Activated T-cell treated with anti-CD3 and anti-CD28 coated beads, Interleukin-2, amount 50 U/mL, for 4 hours (primary cell): Measurements from ENCODE around the gene ABCB10. TPM values are rescaled to one million over a fixed set of nuclear protein-coding genes. Genes with fewer than 3 reads are reported as not detected.
"Not testable (repeated sequence)": the region's sequence is repeated elsewhere in the genome, so short reads cannot be mapped to it uniquely, and the experiment has no call there.

Experiments used
- ATAC-seq, 2 donors: fragments of 200-7000 bp; cut with Tn5 transposase; one replicate each; pipeline ENCODE4 v1.10.0; 2021
- DNase-seq: peaks from one replicate; pipeline ENCODE4 v3.0.0-alpha.2; 2020
- H3K27me3 Mint-ChIP-seq: one replicate; pipeline ENCODE4 v1.8.0; 2021; ENCODE audit warnings: low read depth, mixed read lengths
- H3K36me3 Mint-ChIP-seq: one replicate; pipeline ENCODE4 v1.8.0; 2022; ENCODE audit warnings: mixed read lengths; ENCODE audit not compliant: insufficient read depth
- H3K4me1 Mint-ChIP-seq: one replicate; pipeline ENCODE4 v1.8.0; 2021; ENCODE audit warnings: low read depth, mixed read lengths
- H3K4me3 Mint-ChIP-seq: one replicate; pipeline ENCODE4 v1.8.0; 2021; ENCODE audit warnings: mild to moderate bottlenecking, moderate library complexity, mixed read lengths
- H3K9me3 Mint-ChIP-seq: one replicate; pipeline ENCODE4 v1.8.0; 2021; ENCODE audit warnings: mixed read lengths
- total RNA-seq, 3 donors: library from RNA; stranded (reverse); gene quantifications; one replicate each; pipeline ENCODE4 v1.2.1, GENCODE V29; 2021

The ABCB10 gene
- total RNA-seq, 3 donors from 2014 or later, result 16.4 to 19.1 (median 16.7) TPM

DNA sequence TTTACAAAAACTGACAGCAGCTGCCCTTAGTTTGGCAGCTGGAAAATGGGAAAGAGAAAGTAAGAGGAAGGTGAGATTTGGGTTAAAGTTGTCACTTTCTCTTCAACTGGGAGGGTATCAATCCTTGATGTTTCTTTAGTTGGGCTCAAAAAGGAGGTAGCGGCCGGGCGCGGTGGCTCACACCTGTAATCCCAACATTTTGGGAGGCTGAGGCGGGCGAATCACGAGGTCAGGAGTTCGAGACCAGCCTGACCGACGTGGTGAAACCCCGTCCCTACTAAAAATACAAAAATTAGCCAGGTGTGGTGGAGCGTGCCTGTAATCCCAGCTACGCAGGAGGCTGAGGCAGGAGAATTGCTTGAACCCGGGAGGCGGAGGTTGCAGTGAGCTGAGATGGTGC lies 1.6 kb upstream of the ABCB10 start:
- H3K36me3 Mint-ChIP-seq, DNase-seq, H3K27me3 Mint-ChIP-seq, ATAC-seq, H3K4me3 Mint-ChIP-seq, H3K9me3 Mint-ChIP-seq: not testable (repeated sequence)
- H3K4me1 Mint-ChIP-seq, result peaks cover 32% of the 10 kb centered on the region

DNA sequence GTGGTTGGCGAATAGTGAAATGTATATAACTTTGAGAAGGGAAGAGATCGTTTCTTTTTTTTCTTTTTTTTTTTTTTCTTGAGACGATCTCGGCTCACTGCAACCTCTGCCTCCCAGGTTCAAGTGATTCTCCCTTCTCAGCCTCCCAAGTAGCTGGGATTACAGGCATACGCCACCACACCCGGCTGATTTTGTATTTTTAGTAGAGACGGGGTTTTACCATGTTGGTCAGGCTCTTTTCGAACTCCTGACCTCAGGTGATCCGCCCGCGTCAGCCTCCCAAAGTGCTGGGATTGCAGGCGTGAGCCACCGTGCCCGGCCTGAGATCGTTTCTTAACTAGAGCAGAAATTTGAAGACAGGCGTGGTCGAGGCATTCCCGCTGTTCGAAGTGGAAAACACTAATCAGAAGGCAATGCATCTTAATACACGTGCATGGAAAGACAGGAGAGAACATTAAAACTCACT lies 862 bp upstream of the ABCB10 start:
- not testable (repeated sequence) for ATAC-seq, H3K27me3 Mint-ChIP-seq, H3K9me3 Mint-ChIP-seq, H3K36me3 Mint-ChIP-seq, DNase-seq
- peaks cover 38% of the 10 kb centered on the region for H3K4me1 Mint-ChIP-seq
- H3K4me3 Mint-ChIP-seq, result peak overlapping the region; percentile 94

DNA sequence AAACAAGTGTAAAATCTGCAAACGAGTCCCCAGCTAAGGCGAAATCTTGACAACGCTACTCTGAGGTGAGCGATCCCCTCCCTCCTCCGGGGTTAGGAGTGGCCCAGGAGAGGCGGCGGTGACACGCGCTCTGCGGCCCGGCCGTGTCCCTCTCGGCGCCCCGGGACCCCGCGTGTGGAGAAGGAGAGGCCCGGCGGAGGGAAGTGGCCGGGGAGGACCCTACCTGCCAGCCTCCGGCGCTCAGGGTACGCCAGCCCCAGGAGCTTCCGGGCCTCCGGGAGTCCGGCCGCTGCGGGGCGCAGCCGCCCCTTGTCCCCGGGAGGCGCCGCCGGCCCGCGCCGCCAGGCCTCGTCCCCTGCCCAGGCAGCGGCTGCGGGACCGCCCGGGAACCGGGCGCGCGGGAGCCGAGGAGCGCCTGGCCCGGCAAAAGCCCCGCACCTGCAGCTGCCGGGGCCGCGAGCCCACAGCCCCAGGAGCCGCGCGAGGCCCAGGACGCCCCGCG lies 543 bp downstream of the ABCB10 start:
- Mint-ChIP-seq H3K4me1 (peaks cover 47% of the 10 kb centered on the region), H3K9me3 (no peaks in the 10 kb centered on the region), H3K36me3 (peaks cover 2% of the 10 kb centered on the region), H3K27me3 (no peaks in the 10 kb centered on the region), H3K4me3 (peak overlapping the region; percentile 86)
- DNase-seq (peak; percentile 15), ATAC-seq (peak; percentile 37 to 39)

DNA sequence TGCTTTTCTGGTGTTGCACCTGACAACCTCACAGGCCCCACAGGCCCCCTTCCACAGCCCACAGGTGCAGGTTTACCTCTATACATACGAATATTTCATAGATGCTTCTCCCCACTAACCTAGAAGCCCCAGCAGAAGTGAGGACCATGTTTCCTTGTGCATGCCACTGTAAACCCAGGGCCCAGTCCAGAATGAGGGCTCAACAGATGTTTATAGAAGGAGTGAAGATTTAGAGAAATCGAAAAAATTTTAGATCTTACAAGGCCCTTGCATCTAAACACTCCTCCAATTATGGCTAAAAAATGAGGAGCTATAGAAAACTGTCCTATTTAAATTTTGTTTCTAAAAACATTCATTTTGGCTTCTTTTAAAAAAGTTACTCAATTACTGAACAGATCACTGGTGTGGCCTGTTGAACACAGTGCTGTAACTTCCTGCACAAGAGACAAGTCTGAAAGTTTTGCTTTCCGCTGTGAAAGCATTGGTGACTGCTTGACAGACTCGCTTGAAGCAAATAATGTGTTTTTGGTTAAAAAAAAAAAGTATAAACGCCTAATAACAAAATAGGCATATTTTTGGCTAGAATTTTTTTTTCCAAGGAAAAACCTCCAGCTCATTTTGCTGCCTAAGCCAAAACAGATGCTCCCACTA lies 1.2 kb downstream of the ABCB10 start:
- ATAC-seq (no peak), DNase-seq (no peak)
- Mint-ChIP-seq H3K36me3 (peaks cover 2% of the 10 kb centered on the region), H3K4me1 (peaks cover 52% of the 10 kb centered on the region), H3K4me3 (peak overlapping the region; percentile 86), H3K9me3 (no peaks in the 10 kb centered on the region), H3K27me3 (no peaks in the 10 kb centered on the region)

DNA sequence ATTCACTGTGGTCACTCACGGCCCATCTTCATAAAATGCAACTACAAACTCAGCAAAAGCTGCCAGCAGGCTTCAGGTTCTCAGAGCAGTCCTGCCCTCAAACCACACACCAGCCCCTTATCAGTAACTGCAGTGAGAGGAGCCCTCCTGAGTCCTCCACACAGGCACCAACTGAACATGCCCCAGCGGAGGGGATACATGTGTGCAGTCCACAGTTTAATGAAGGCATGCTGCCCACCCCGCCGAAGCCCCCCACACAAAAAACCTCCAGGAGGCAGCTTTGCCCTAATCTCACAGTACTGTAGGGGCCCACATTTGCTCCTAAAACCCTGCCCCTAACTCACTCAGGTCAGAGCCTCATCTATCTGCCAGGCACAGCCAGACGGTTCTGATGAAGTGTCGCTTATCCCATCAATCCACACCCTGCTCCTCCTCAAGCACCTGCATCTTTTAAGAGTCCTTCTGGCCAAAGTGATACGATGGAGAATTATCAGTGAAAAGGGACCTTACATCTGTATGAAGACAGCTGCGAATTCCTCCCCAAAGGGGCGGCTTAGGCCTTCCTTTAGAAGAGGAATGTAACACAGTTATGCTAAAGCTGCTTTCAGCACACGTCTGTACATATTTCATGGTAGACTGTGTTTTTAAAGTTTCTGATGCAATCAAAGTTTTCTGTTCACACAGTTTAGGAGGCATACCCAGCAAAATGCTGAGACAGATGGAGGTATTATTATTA lies 3.5 kb downstream of the ABCB10 start:
- peaks cover 2% of the 10 kb centered on the region for H3K36me3 Mint-ChIP-seq
- peaks cover 54% of the 10 kb centered on the region for H3K4me1 Mint-ChIP-seq
- DNase-seq (no peak), ATAC-seq (no peak)
- H3K27me3 Mint-ChIP-seq, result no peaks in the 10 kb centered on the region
- no peaks in the 10 kb centered on the region for H3K9me3 Mint-ChIP-seq
- no peak overlapping the region for H3K4me3 Mint-ChIP-seq

DNA sequence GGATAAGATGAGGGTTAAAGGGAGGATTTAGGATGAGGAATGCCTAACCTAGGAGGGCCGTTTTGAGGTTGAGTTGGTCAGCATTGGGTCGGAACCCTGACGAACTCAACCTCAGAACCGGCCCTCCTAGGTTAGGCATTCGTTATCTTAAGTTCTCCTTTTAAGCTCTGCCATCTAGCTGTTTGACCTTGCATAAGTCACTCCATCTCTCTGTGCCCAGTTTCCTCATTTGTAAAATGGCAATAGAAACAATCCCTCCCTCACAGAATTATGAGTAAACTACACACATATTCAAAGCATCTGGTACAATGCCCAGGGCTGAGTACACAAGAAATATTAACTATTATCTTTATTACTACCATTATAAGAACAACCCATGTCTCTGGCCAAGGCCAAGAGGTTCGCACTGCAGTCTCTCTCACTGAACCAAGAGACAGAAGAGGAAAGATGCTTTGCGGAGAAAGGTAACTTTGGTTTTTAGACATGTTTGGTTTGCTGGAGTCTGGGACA lies 4.8 kb downstream of the ABCB10 start:
- Mint-ChIP-seq H3K36me3 (peaks cover 5% of the 10 kb centered on the region), H3K27me3 (no peaks in the 10 kb centered on the region), H3K4me3 (no peak overlapping the region), H3K4me1 (peaks cover 46% of the 10 kb centered on the region), H3K9me3 (no peaks in the 10 kb centered on the region)
- DNase-seq, result no peak
- no peak for ATAC-seq

DNA sequence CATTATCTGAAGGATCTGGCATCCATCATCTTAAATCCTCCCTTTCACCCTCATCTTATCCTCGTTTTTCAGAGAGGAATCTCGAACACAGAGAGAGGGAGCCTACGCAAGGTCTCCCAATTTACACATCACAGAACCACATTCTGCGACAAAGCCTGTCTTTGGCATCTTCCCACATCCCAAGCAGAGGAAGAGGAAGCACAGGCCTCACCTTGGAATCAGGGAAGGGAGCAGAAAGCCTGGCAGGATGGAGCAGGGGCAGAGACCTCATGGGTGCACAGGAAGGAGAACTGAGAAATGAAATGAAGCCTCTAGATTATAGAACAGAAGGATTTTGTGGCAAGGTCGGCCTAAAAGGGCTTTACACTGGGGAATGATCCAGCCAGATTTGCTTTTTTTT lies 5.8 kb downstream of the ABCB10 start:
- Mint-ChIP-seq H3K4me1 (peaks cover 45% of the 10 kb centered on the region), H3K9me3 (no peaks in the 10 kb centered on the region)
- no peak for ATAC-seq

DNA sequence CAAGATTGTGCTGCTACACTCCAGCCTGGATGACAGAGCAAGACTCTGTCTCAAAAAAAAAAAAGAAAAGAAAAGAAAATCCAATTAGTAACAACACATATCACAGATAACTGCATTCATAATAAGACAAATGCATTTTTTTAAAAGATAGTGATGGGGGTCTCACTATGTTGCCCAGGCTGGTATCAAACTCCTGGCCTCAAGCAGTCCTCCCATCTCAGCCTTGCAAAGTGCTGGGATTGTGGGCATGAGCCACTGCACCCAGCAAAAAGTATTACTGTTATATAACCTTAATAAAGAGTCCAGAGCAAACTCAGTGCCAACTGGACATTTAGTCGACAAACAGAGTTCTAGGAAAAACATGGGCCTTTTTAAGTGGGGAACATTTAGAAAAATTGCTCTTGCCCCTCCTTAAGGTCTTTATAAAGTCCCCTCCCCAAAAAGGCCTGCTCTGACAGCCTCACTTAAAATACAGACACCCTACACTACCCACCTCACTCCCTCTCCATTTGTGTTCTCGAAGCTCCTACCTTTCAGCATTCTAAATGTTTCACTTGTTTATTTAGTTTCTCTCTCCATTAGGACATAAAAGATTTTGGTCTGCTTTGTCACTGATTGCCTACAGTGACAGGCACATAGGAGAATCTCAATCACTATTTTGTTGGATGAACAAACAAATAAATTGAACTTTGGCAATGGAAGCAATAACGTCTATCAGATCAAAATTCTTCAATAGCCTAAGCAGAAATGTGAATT lies 7.5 kb downstream of the ABCB10 start:
- H3K36me3 Mint-ChIP-seq, result peaks cover 8% of the 10 kb centered on the region
- peaks cover 29% of the 10 kb centered on the region for H3K4me1 Mint-ChIP-seq
- ATAC-seq (no peak), DNase-seq (no peak)
- no peaks in the 10 kb centered on the region for H3K9me3 Mint-ChIP-seq
- H3K27me3 Mint-ChIP-seq, result no peaks in the 10 kb centered on the region
- H3K4me3 Mint-ChIP-seq, result no peak overlapping the region

More for the DNA sequence above, 5.8 kb downstream of the ABCB10 start:
- Mint-ChIP-seq H3K27me3 (no peaks in the 10 kb centered on the region), H3K36me3 (peaks cover 5% of the 10 kb centered on the region), H3K4me3 (no peak overlapping the region)
- DNase-seq, result no peak

DNA sequence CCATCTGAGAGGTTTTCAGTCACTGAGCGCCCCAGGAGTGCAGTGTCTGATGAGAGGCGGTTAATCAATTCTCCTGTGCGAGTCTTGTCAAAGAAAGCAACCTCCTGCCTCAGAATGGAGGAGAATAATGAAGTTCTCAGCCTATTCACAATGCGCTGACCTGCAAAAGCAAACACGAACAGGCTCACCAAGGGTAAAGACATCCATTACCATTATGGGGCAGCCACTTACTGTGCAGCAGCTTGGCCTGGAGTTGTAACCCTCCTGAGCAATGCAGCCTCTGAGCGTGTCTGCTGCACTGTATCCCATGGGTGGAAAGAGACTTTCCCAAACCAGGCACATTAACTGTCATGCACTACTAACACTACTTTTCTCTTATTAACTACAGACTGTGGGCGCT lies 11.0 kb downstream of the ABCB10 start:
- ATAC-seq (no peak), DNase-seq (no peak)
- Mint-ChIP-seq H3K9me3 (no peaks in the 10 kb centered on the region), H3K4me3 (no peak overlapping the region), H3K4me1 (peaks cover 14% of the 10 kb centered on the region), H3K36me3 (peaks cover 21% of the 10 kb centered on the region), H3K27me3 (no peaks in the 10 kb centered on the region)

DNA sequence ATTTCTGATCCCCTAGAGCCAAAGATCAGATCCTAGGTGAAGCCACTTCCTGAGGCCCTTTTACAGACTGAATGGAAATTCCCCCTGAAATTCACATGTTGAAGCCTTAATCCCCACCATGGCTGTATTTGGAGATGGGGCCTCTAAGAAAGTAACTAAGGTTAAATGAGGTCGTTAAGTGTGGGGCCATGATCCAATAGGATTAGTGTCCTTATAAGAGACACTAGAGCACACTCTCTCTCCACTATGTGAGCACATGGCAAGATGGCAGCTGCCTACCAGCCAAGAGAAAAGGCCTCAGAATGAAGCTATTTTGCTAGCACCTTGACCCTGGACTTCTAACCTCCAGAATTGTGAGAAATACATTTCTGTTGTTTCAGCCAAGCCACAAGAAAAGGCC lies 13.9 kb downstream of the ABCB10 start:
- DNase-seq (no peak), ATAC-seq (no peak)
- no peaks in the 10 kb centered on the region for H3K9me3 Mint-ChIP-seq
- peaks cover 17% of the 10 kb centered on the region for H3K4me1 Mint-ChIP-seq
- H3K36me3 Mint-ChIP-seq, result peaks cover 33% of the 10 kb centered on the region
- no peaks in the 10 kb centered on the region for H3K27me3 Mint-ChIP-seq
- H3K4me3 Mint-ChIP-seq, result no peak overlapping the region

DNA sequence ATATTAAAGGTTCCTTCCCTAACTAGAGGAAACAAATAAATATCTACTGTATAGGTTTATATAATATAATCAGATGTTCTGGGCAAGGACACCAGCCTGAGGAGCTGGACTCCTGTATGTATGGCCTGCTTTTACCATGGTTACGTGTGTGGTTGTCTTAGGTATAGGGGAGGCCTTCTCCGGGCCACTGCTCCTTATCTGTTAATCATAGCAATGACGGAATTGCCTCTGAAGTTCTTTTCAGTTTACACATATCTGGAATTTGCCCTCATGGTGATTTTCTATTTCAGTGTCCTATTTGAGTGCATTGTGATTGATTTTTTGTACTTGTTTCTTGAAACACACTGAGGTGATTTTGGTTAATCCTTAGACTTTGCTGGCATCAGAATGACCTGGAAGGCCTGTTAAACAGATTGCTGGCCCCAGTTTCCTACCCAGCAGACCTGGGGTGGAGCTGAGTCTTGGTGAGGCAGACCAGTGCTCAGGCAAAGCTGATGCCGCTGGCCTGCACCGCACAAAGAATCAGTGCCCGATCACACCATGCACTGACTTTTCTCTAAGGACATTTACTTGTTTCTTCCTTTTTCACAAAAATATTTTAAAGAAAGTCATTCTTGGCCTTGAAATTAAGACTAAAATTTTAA lies 18.5 kb downstream of the ABCB10 start:
- no peak for DNase-seq
- no peaks in the 10 kb centered on the region for H3K27me3 Mint-ChIP-seq
- H3K36me3 Mint-ChIP-seq, result peaks cover 48% of the 10 kb centered on the region
- H3K4me1 Mint-ChIP-seq, result peaks cover 17% of the 10 kb centered on the region
- no peak for ATAC-seq
- no peak overlapping the region for H3K4me3 Mint-ChIP-seq
- H3K9me3 Mint-ChIP-seq, result no peaks in the 10 kb centered on the region

DNA sequence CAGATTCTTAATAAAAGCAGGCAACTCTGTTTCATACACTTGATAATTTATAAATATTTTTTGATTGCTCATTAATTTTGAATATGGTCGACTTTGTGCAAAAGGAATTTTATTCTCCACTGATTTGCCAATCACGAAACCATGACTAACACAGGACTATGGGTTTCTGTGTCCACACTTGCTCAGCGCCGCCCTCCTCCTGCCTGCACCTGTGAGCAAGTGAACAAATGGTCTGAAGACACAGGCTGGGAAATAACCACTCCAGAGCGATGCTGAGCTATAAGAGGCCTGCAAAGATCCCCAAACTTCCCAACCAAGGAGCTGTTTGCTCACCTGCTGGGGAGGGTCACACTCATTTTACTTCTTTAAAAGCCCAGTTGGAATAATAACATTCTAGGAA lies 19.6 kb downstream of the ABCB10 start:
- Mint-ChIP-seq H3K4me3 (no peak overlapping the region), H3K27me3 (no peaks in the 10 kb centered on the region), H3K36me3 (peaks cover 48% of the 10 kb centered on the region), H3K4me1 (peaks cover 17% of the 10 kb centered on the region), H3K9me3 (no peaks in the 10 kb centered on the region)
- ATAC-seq, result no peak
- DNase-seq, result no peak

DNA sequence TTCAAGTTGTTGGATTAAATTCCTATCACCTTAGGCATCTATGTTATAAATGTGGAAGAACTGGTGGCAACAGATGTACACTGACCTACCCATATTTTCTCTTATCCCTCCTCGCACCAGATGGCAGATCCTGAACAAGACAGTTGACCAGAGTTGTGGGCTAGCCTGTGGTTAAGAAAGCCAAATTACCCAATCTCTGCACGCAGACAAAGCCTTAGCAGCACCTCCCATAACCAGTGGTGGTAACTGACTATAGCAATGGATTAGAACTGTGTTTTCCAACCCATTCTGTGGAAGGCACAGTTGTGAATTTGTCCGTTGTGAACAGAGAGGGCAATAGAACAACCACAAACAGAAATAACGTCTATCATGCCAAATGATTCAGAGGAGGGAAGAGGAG lies 20.6 kb downstream of the ABCB10 start:
- Mint-ChIP-seq H3K36me3 (peaks cover 47% of the 10 kb centered on the region), H3K9me3 (no peaks in the 10 kb centered on the region), H3K27me3 (no peaks in the 10 kb centered on the region), H3K4me3 (no peak overlapping the region), H3K4me1 (peaks cover 10% of the 10 kb centered on the region)
- ATAC-seq (no peak), DNase-seq (no peak)

DNA sequence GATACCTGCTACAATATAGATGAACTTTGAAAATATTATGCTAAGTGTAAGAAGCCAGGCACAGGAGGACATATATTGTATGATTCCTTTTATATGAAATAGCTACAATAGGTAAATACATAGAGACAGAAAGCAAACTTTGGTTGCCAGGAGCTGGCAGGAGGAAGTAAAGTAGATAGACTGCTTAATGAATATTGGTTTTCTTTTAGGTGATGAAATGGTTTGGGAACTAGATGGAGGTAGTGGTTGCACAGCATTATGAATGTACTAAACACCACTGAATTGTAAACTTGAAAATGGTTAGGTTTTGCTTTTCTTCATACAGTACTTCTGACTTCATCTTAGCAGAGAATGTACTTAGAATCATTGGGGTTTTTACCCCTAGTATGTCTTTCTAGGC lies 21.5 kb downstream of the ABCB10 start:
- no peak for ATAC-seq
- DNase-seq, result no peak
- peaks cover 42% of the 10 kb centered on the region for H3K36me3 Mint-ChIP-seq

More for the DNA sequence above, 21.5 kb downstream of the ABCB10 start:
- H3K27me3 Mint-ChIP-seq, result no peaks in the 10 kb centered on the region
- H3K9me3 Mint-ChIP-seq, result no peaks in the 10 kb centered on the region
- H3K4me3 Mint-ChIP-seq, result no peak overlapping the region
- H3K4me1 Mint-ChIP-seq, result peaks cover 3% of the 10 kb centered on the region
